ENCODE results near the gene AURKB. TPM values are rescaled to one million over a fixed set of nuclear protein-coding genes. Genes with fewer than 3 reads are reported as not detected.

Gene AURKB
- total and polyA plus RNA-seq, 2 of the 13 experiments (the other 11 are each of a cell fraction or from before 2014, with no cell fraction given): 29.5 to 75.3 TPM

GRCh38 chr17:8186787-8187516 lies 23.4 kb downstream of the AURKB start (continued):
- TF ChIP-seq ZNF468 (CRISPR knock-in tag; IDR thresholded peaks at IDR 0.05): no peak
- TF ChIP-seq PATZ1 (CRISPR knock-in tag; IDR thresholded peaks at IDR 0.05): peak; percentile 28; the same call in 1 of the 2 replicates
- no peak for TF ChIP-seq MAFK (conservative IDR thresholded peaks at IDR 0.05 in 1 of 2, IDR thresholded peaks at IDR 0.05 in 1 of 2; ENCODE audit: low read length in 2 of 2)
- 0 out of 2 replicates have a peak, but pooled peaks have one; percentile 32 for TF ChIP-seq RBAK (CRISPR knock-in tag; IDR thresholded peaks at IDR 0.05)
- TF ChIP-seq SNAPC2 (CRISPR knock-in tag; IDR thresholded peaks at IDR 0.05): no peak; the same call in 1 of the 2 replicates
- peak; percentile 69; the same call in 1 of the 2 replicates for TF ChIP-seq DDIT3 (CRISPR knock-in tag; IDR thresholded peaks at IDR 0.05)
- TF ChIP-seq ZNF644 (CRISPR knock-in tag; IDR thresholded peaks at IDR 0.05; ENCODE audit: low read depth): no peak
- TF ChIP-seq EP300 (IDR thresholded peaks at IDR 0.05; ENCODE audit: low read depth in 2 of 2, low read length in 2 of 2): no peak
- TF ChIP-seq EP300 (CRISPR knock-in tag; IDR thresholded peaks at IDR 0.05; ENCODE audit: borderline replicate concordance): no peak
- TF ChIP-seq U2AF2 (IDR thresholded peaks at IDR 0.05; ENCODE audit: low read depth, low read length): no peak
- TF ChIP-seq PHF5A (CRISPR knock-in tag; IDR thresholded peaks at IDR 0.05; ENCODE audit: low read depth, unreplicated experiment): peak; percentile 44
- TF ChIP-seq IRF1 (CRISPR knock-in tag; IDR thresholded peaks at IDR 0.05; ENCODE audit: low read depth): no peak
- TF ChIP-seq KDM1A (CRISPR knock-in tag; IDR thresholded peaks at IDR 0.05): peak; percentile 35; the same call in 1 of the 2 replicates
- TF ChIP-seq ZNF251 (CRISPR knock-in tag; IDR thresholded peaks at IDR 0.05): no peak
- 0 out of 2 replicates have a peak, but pooled peaks have one; percentile 79 for TF ChIP-seq MTF2 (CRISPR knock-in tag; IDR thresholded peaks at IDR 0.05; ENCODE audit: borderline replicate concordance)
- no peak for TF ChIP-seq ZBTB40 (IDR thresholded peaks at IDR 0.05)
- no peak for TF ChIP-seq ZBTB40 (CRISPR knock-in tag; IDR thresholded peaks at IDR 0.05)
- no peak for TF ChIP-seq ZNF558 (CRISPR knock-in tag; IDR thresholded peaks at IDR 0.05; ENCODE audit: borderline replicate concordance)

All from HepG2 (cell line).